Left lung (tissue), 10 donors: ENCODE results near the gene ATXN2. TPM values are rescaled to one million over a fixed set of nuclear protein-coding genes. Genes with fewer than 3 reads are reported as not detected.

Experiments
- ATAC-seq: fragments of 200-7000 bp; cut with Tn5 transposase; one replicate; pipeline ENCODE4 v1.9.1; 2020; ENCODE audit warnings: moderate library complexity
- DNase-seq, 4 donors: peaks; one replicate each; pipeline ENCODE4 v3.0.0-alpha.2; 2013 to 2020
- H3K27ac ChIP-seq, 2 donors: fragments of 200-600 bp; sonication (generic) in 1 of 2; one replicate each; pipeline versions ENCODE4 v1.5.0 to v1.8.0; 2020 to 2021
- H3K27me3 ChIP-seq, 2 donors: fragments of 200-600 bp; sonication (generic) in 1 of 2; one replicate each; pipeline versions ENCODE4 v1.5.0 to v1.8.0; 2020 to 2021
- H3K36me3 ChIP-seq, 2 donors: fragments of 200-600 bp; sonication (generic) in 1 of 2; one replicate each; pipeline versions ENCODE4 v1.5.0 to v1.8.0; 2020 to 2021
- H3K4me1 ChIP-seq, 2 donors: fragments of 200-600 bp; one replicate each; pipeline ENCODE4 v1.8.0; 2021
- H3K4me3 ChIP-seq, 2 donors: fragments of 200-600 bp; sonication (generic) in 1 of 2; one replicate each; pipeline versions ENCODE4 v1.5.0 to v1.8.0; 2020 to 2021; ENCODE audit warnings: mild to moderate bottlenecking in 1 of 2
- H3K9me3 ChIP-seq, 2 donors: fragments of 200-600 bp; sonication (generic) in 1 of 2; one replicate each; pipeline versions ENCODE4 v1.5.0 to v1.8.0; 2020 to 2021
- intact Hi-C, 2 donors: fragments of 100-400 bp; cut with DNase I; formaldehyde crosslinking; loops; one replicate each; pipeline versions ENCODE4 v1.11.2 to v1.14.2; 2022
- polyA plus RNA-seq, 6 donors: library from polyadenylated mRNA; unstranded; fragments of 120-200 nt; gene quantifications; one replicate each; pipeline ENCODE4 v1.2.1, GENCODE V29; 2013; ENCODE audit not compliant: insufficient read length in 6 of 6
- total RNA-seq, 2 donors: library from RNA; stranded (reverse); fragmentation: NEBNext Ultra II Directional; extraction: Animal tissue kit (Norgen Biotek cat#: 25700); gene quantifications; one replicate each; pipeline ENCODE4 v1.2.1, GENCODE V29; 2021
- TF ChIP-seq, protein P1 (sequence below), 2 donors: fragments of 200-600 bp; sonication (generic) in 1 of 2; IDR thresholded peaks; one replicate each; pipeline versions ENCODE4 v1.5.0 to v1.8.0; 2021; ENCODE audit warnings: antibody characterized with exemption in 2 of 2
- donor health status: DM: no; HTN: yes; CAD: no.
- donor health status: DM: no; HTN: no; CAD: no.

ATXN2 gene
- total and polyA plus RNA-seq, 8 donors: 60.9 to 90.2 (median 72.2) TPM

DNA sequence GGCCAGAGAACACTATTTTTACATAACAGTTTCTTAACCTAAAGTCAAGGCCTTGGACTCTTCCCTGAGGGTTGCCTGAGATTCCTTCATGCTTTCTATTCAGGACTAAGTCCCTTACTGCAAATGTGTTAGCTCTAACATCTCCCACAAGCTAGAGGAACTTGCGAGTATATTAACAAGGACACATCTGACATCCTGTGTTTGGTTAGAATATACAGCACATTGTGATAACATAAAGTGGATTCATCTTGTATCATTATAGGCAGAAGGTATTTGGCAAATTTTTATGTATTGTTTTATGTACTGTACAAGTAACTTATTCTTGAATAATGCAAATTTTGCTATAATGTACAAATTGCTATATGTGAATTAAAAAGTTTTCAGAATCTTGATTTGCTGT, 147.9 kb downstream of the ATXN2 start:
- DNase-seq (no peak), ATAC-seq (no peak)
- Histone ChIP-seq H3K27ac (peak overlapping the region in 1 of 2 donors; percentile 16), H3K9me3 (no peaks in the 10 kb centered on the region), H3K4me3 (no peak overlapping the region), H3K4me1 (peaks cover 0 to 53% of the 10 kb centered on the region in 2 donors), H3K27me3 (no peaks in the 10 kb centered on the region), H3K36me3 (peaks cover 0 to 94% of the 10 kb centered on the region in 2 donors)
- TF ChIP-seq, protein P1, sequence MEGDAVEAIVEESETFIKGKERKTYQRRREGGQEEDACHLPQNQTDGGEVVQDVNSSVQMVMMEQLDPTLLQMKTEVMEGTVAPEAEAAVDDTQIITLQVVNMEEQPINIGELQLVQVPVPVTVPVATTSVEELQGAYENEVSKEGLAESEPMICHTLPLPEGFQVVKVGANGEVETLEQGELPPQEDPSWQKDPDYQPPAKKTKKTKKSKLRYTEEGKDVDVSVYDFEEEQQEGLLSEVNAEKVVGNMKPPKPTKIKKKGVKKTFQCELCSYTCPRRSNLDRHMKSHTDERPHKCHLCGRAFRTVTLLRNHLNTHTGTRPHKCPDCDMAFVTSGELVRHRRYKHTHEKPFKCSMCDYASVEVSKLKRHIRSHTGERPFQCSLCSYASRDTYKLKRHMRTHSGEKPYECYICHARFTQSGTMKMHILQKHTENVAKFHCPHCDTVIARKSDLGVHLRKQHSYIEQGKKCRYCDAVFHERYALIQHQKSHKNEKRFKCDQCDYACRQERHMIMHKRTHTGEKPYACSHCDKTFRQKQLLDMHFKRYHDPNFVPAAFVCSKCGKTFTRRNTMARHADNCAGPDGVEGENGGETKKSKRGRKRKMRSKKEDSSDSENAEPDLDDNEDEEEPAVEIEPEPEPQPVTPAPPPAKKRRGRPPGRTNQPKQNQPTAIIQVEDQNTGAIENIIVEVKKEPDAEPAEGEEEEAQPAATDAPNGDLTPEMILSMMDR (IDR thresholded peaks at IDR 0.05): no peak
- intact Hi-C loops: loop anchor here in 1 of 2 donors (5.0 kb wide), 1 partner anchor 54 kb away; no protein-coding TSS in a partner anchor

DNA sequence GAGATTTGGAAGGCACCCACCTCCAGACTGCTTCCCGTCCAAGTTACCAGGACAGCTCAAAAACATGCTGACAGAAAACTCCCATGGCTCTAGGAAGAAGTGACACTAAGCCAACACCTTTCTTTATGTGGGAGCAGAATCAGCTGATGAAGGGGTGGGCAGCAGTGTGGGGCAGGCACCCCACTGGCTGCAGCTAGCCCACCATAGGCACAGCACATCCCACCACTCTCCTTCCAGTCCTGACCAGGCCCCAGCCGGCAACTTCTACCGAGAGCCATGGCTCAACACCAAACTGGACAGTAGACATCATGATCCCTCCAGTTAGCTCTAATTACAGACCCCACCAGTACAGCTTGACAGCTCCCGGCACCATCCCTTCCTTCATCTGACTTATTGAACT, 148.4 kb downstream of the ATXN2 start:
- Histone ChIP-seq H3K9me3 (no peaks in the 10 kb centered on the region), H3K36me3 (peaks cover 0 to 90% of the 10 kb centered on the region in 2 donors), H3K4me3 (no peak overlapping the region), H3K4me1 (peaks cover 2 to 58% of the 10 kb centered on the region in 2 donors), H3K27ac (peak overlapping the region in 1 of 2 donors; percentile 16), H3K27me3 (no peaks in the 10 kb centered on the region)
- intact Hi-C loops: loop anchor here in 1 of 2 donors (5.0 kb wide), 1 partner anchor 53 kb away; no protein-coding TSS in a partner anchor
- ATAC-seq (no peak), DNase-seq (no peak)
- TF ChIP-seq, protein P1 (IDR thresholded peaks at IDR 0.05): no peak

GRCh38 chr12:111448846-111449790, 150.0 kb downstream of the ATXN2 start:
- ATAC-seq (no peak), DNase-seq (no peak)
- Histone ChIP-seq H3K27ac (peak overlapping the region in 1 of 2 donors; percentile 50), H3K27me3 (no peaks in the 10 kb centered on the region), H3K4me1 (peaks cover 8 to 74% of the 10 kb centered on the region in 2 donors), H3K36me3 (peaks cover 0 to 83% of the 10 kb centered on the region in 2 donors), H3K4me3 (no peak overlapping the region), H3K9me3 (no peaks in the 10 kb centered on the region)
- TF ChIP-seq, protein P1 (IDR thresholded peaks at IDR 0.05): no peak
- intact Hi-C loops: no loop called here

DNA sequence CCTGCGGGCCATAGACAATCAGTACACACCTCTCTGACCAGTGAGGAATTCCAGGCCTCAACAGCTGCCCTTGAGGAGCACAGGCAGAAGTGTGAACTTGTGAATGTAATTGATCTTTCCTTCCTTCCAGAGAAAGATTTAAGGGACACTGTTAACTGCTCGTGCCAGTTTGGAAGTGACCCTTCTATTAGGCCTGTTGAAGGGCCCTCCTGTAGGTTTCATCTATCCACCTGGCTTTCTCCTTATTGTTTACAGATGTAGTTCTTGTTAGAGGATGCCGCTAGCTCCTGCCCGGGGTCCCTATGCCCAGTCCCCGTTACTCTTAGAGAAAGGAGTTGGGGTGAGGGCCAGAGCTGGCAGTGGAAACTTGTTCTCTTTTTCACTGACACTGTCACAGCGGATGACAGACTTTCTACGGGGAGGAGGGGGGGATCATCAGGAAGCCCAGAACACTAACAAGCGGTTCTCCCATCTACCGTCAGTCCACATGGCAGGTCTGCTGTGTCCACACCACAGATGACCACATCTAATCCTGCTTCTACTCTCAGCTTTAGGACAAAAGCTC, 150.8 kb downstream of the ATXN2 start:
- DNase-seq (no peak), ATAC-seq (no peak)
- no peaks in the 10 kb centered on the region for H3K27me3 ChIP-seq
- H3K4me3 ChIP-seq: no peak overlapping the region
- H3K4me1 ChIP-seq: peaks cover 8 to 82% of the 10 kb centered on the region in 2 donors
- peaks cover 0 to 80% of the 10 kb centered on the region in 2 donors for H3K36me3 ChIP-seq
- intact Hi-C loops: no loop called here
- peak overlapping the region in 1 of 2 donors; percentile 50 for H3K27ac ChIP-seq
- H3K9me3 ChIP-seq: no peaks in the 10 kb centered on the region
- TF ChIP-seq, protein P1 (IDR thresholded peaks at IDR 0.05): no peak
